CD4-positive, alpha-beta T cell treated with Interleukin-6 at 100 ng/mL for 8 hours (primary cell): Measurements from ENCODE around the gene PPM1H.
"Not testable (repeated sequence)": the region's sequence is repeated elsewhere in the genome, so short reads cannot be mapped to it uniquely, and the experiment has no call there.

Experiments
- DNase-seq: peaks from one replicate; pipeline ENCODE4 v3.0.0-alpha.2; 2020; ENCODE audit warnings: mixed read lengths, low spot score

PPM1H gene

DNA sequence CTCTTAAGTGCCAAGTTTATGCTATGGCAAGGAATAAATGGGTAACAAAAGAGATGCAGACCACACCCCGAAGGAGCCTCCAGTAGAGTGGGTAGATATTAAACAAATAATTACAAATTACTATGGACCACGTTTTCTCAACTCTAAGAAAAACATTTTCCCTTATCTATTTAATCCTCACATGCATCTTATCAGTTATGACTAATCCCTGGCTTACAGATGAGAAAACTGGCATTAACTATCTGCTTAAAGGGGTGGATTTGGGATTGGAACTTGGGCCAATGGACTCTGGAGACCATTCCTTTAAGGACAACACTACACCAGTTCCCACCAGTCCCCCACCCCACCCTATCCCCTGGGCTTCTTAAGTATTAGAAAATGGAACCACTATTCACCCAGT, 26.3 kb downstream of the PPM1H start:
- no peak for DNase-seq

DNA sequence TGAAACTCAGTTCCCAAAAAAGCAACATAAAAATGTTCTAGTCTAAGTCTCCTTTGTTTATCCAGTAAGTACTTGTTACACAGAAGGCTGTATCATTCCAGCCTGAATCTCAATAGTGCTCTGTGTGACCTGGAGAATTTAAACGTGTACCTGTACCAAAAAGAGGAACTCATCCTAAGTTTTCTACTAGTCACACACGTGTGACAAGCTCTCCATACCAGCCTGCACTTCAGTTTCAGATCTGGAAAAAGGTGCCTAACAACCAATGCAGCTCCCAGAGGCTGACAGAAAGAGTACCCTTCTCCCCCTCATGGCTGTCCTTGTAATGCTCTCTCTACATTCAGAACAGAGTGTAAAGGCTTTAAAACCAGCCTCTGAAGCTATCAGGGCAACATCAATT, 27.4 kb downstream of the PPM1H start:
- DNase-seq, result no peak

DNA sequence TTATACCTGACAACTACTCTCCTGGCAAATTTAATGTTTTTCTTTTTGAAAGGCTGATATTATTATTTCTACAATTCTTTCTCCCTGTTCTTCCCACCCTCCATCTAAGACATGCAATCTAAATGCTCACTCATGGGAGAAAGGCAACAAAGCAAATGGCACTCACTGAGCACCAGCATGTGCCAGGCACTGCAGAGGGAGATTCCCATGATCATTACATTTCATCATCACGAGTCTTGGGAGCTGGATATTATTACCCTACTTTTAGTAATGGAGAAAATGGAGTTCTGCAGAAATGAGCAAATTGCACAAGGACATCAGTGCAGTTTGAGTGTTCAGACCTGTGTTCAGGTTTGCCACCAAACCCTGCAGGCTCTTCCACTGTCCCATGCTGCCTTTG, 27.9 kb downstream of the PPM1H start:
- no peak for DNase-seq

DNA sequence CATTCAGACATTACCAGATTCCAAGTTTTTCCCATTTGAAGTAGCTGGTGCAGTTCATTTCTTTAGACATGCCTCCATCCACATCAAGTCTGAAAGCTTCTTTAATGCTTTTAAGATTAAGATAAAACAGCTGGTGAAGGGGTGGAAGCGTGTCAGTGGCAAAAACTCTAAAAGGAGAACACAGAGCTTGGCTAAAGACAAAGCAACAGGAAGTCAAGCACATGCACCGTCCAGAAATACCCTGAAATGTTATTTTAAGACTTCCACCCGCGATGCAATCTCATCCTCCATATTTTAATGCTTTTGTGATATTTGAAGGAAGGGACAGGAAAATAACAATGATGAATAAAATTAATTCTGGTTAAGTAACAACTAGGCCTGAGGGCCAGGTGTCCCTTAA, 31.8 kb downstream of the PPM1H start:
- no peak for DNase-seq

DNA sequence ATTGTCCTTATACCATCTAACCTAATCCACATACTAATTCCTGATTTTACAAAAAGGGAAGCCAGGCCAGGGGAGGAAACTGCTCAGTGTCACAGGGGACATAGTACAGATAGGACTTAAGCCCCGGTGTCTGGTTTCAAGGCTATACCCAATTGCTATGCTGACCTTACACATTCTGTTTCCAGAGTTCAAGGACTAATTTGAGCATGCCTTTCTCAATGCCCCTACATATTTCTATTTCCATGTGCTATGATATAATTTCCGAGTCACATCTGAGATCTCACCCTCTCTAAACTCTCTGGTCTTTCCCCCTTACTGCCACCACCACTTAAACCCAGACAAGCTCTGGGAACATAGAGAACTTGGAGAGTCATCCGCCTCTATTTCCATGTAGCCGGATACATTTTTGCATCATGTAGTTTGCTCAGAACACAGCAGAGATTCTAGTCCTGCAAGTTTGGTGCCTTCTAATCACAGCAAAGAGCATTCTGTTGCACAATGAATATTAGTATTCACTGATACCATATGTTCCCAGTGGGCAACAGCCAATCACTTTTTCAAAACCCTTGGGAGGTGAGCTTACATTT, 34.2 kb downstream of the PPM1H start:
- DNase-seq, result no peak

DNA sequence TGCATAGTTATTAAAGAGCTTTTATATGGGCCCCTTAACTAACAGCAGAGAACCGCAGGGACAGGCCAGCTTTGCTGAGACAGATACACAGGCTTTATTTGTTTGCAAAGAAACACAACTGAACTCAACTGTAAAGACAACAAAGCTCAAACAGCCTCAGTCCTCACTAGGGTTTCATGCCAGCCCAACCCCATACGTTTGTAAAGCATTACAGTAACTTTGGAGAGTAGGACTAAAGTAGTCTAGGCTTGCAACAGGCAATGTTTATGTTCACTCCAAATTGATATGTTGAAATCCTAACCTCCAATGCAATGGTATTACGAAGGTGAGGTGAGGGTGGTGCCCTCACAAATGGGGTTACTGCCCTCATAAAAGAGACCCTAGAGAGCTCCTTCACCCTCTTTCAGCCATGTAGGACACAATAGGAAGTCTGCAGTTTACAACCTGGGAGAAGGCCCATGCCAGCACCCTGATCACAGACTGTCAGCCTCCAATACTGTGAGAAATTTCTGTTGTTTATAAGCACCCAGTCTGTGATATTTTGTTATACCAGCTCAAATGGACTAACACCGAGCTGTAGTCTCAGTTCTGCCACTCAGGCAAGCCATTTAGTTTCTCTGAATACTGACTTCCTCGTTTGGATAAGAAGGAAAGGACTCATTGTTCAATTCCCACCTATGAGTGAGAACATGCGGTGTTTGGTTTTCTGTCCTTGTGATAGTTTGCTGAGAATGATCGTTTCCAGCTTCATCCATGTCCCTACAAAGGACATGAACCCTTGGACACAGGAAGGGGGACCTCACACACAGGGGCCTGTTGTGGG, 35.2 kb downstream of the PPM1H start:
- no peak for DNase-seq

DNA sequence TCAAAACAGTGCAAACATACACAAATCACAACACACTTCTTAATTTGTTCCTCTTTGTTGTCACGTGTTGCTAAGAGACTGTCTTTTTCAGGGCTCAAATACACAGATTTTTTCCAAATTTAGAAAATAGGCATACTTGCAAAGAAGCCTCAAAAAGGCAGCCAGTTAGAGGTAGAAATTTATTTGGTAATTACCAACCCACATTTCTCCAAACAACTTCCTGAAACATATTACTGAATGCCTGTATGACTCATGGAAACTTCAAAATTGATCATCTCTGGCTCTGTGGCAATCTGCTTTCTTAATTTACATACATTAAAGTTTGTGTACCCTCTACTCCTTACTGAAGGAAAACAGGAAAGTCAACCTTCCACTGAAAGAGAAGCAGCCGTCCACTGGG, 36.4 kb downstream of the PPM1H start:
- no peak for DNase-seq

DNA sequence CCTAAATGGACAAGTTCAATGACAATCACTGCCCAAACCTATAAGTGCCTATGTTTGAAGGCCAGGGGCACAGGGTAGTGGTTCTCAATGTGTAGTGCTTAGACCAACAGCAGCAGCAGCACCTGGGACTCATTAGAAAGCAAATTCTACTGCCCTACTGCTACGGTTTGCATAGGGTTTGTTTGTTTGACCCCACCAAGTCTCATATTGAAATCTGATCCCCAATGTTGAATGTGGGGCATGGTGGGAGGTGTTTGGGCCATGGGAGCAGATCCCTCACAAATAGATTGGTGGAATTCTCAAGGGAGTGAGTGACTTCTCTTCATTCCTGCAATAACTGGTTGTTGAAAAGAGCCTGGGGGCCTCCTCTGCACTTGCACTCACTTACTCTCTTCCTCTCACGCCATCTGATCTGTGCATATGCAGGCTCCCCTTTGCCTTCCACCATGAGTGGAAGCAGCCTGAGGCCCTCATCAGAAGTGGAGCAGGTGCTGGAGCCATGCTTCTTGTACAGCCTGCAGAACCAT, 39.5 kb downstream of the PPM1H start:
- DNase-seq, result no peak

DNA sequence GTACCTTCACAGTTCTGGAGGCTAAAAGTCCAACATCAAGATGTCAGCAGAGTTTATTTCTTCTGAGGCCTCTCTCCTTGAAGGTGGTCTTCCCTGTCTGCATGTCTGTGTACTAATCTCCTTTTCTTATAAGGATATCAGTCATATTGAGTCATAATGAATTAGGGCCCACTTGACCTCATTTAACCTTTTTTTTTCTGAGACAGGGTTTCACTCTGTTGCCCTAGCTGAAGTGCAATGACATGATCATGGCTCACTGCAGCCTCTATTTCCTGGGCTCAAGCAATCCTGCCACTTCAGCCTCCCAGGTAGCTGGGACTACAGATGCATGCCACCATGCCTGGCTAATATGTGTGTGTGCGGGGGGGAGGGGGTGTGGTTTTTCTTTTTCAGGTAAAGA, 41.7 kb downstream of the PPM1H start:
- DNase-seq, result no peak

DNA sequence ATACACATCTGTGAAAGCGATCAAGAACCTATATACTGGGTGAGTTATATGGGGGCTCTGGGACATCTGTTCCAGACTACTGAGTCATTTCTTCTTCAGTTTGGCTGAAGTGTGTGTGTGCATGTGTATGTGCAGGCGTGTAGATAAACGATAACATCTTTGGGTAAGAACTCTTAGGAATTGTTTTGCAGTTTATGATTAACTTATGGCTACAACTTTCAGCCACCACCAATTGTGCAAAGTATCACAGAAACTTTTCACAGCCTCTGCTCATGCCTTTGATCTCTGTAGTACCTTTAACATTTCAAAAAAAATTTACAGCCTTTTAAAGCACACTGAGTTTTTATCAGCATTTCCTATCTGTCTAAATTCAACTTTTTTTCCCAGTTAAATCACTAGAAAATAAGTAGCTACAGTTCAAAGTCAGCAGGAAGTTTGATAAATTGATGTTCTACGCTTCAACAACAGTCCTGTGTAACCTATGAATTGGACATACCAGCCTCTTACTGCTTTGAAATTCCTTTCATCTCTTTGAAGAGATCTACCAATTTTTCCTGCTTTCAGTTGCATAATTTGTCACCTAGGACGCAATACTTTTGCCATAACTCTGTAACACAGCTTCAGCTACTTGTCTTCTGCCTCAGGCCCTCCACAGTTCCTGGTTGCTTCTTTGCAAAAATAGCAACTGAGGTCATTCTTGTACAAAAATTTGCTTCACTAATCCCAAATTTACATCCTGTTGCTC, 43.0 kb downstream of the PPM1H start:
- no peak for DNase-seq

DNA sequence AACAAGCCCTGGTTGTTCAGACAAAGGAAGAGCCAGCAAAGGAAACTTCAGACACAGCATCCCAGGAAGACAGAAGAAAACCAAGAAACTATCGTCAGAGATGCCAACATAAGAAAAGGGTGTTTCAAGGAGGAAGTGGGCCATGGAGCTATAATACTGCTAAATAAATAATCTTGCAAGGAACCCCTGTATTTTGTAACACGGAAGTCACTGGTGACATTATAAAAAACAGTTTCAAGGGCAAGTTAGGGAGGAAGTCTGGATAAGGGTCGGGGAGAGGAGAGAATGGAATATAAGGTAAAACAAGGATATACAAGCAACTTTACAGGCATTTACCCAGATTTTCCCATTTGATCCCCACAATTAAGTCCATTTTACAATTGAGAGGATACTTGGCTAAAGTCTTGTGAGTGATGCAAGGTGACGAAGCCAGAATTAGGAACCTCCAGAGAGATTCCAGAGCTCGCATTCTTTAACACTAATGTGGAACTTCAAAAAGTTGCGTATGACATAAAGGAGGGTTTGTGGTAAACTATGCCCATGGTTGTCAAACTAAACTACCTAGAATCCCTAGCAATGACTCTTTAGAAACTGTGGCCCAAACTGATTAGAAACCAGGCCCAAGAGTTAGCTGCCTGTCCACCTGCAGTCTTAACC, 46.4 kb downstream of the PPM1H start:
- DNase-seq, result no peak

DNA sequence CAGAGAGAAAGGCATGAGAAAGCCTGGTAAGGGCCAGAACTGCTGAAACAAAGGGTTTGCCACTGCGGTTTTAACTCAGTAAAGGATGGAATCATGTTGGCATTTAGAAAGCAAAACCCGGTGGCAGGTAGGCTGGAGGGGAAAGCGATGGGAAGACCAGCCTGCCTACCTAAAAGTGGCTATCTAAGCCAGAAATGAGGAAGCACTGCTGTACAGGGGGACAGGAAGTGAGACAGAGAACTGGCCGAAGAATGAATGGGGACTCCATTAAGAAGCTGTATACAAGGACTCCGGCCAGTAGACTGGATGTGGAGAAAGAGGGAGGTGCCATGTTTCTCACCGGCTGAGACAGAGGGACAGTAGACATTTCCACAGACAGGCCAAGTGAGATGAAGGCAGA, 48.2 kb downstream of the PPM1H start:
- no peak for DNase-seq

DNA sequence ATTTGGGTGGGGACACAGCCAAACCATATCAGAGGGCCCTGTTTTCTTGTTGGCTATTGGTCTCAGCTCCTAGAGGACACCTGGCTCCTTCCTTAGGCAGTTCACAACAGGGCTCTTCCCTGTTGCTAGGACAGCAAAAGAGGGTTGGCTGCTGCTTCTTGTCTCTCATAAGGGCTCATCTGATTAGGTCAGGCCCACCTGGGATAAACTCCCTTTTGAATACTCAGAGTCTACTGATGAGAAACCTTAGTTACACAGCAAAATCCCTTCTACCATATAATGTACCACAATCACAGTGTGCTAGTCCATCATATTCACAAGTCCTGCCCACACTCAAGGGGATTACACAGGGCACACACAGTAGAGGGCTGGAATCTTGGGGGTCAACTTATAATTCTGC, 49.7 kb downstream of the PPM1H start:
- DNase-seq, result no peak

DNA sequence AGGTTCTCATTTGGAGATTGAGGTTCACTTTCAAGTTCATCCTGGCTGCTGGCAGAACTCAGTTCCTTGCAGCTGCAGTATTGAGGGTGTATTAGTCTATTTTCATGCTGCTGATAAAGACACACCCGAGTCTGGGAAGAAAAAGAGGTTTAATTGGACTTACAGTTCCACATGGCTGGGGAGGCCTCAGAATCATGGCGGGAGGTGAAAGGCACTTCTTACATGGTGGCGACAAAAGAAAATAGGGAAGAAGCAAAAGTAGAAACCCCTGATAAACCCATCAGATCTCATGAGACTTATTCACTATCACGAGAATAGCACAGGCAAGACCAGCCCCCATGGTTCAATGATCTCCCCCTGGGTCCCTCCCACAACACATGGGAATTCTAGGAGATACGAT, 50.1 kb downstream of the PPM1H start:
- not testable (repeated sequence) for DNase-seq

DNA sequence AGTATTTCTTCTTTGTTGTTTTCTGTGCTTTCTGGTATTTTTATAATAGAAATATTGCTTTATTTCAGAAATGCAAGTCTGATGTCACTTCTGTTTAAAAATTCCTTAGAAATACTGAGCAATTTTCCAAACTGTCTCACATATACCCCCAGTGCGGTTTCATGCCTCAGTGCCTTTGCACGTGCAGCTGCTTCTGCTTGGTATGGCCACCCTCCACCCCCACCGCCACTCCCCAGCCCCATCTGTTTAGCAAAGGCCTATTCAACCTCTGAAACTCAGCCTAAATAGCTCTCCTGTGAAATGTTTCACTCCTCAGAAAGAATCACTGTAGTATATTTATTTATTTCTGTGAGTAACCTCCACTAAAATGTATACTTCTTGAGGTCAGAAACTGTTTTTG, 52.3 kb downstream of the PPM1H start:
- DNase-seq, result no peak

DNA sequence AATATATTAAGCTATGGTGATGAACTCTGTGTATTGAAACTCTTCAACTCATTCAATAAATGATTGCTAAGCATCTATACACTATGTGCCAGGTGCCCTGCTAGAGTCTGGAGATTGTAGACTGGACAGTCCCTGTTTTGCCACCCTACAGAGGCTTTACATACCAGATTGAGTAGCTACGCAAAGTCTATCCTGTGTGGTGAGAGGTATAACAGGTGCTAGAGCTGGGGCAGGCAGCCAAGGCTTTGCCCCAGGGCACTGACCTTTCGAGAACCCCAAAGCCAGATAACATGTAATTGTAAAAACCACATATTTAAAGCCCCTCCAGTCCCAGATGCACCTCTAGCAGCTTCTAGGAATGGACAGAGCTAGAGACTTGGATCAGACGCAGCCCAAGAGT, 52.8 kb downstream of the PPM1H start:
- DNase-seq, result no peak

DNA sequence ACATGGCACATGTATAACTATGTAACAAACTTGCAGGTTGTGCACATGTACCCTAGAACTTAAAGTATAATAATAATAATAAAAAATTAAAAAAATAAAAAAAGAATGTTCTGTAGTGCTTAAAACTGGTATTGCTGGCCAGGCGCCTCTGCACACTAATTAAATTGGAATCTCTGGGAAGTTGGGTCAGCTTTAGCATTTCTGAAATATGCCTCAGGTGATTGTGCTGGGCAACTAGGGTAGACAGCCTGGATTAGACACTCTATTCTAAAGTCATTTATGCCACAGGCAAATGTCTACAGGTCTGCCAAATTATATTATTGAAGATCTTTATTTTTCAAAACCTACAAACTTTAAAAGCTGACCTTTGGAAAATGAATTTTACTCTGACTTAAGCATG, 55.3 kb downstream of the PPM1H start:
- DNase-seq, result no peak

DNA sequence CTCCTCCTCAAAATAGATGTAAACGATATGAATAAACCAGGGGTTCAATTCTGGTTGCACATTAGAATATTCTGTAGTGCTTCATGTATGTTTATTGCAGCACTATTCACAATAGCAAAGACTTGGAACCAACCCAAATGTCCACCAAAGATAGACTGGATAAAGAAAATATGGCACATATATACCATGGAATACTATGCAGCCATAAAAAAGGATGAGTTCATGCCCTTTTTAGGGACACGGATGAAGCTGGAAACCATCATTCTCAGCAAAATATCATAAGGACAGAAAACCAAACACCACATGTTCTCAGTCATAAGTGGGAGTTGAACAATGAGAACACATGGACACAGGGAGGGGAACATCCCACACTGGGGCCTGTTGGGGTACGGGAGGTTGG, 55.7 kb downstream of the PPM1H start:
- DNase-seq, result not testable (repeated sequence)

DNA sequence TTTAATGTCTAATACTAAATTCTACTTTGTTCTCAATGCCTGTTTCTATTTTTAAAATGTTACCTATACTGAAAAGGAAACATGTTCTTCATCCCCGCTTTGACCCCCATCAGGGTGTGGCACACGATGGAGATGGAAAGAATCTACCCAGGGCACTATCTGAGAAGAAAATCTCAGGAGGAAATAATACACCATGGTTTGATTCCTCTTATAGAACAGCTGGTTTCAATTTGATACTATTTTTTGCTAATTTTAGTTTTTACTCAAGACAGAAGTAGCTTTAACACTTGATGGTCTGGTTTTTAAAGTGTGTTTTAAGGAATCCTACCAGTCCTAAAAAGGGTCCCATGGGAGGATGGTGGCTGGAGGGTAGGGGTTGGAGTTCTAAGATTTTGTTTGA, 56.7 kb downstream of the PPM1H start:
- no peak for DNase-seq

DNA sequence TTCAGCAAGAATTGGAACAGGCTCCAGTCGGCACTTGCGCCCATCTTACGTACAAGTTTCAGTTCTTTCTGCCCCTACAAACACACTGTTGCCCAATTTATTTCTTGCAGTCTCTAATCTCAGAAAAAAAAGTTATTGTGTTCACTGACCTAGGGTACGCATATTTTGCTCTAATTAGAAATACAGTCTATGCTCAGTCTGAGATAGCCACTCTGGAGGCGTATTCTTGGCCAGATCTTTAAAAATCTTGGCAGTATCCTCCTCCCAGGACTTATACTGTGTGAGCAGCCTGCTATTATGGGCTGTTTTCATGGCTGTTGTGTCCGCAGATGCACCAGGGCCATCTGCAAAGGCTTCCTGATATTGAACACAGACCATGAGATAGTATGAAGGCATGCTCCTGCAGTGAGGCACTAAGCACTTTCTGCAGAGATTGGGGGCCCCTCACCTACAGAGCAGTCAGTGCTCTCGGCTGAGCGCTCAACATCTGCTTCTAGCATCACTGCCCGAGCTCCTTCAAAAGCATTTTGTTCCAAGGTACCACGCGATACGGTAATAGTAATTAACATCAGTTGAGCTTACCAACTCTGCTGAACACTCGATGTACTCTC, 57.9 kb downstream of the PPM1H start:
- DNase-seq, result no peak

DNA sequence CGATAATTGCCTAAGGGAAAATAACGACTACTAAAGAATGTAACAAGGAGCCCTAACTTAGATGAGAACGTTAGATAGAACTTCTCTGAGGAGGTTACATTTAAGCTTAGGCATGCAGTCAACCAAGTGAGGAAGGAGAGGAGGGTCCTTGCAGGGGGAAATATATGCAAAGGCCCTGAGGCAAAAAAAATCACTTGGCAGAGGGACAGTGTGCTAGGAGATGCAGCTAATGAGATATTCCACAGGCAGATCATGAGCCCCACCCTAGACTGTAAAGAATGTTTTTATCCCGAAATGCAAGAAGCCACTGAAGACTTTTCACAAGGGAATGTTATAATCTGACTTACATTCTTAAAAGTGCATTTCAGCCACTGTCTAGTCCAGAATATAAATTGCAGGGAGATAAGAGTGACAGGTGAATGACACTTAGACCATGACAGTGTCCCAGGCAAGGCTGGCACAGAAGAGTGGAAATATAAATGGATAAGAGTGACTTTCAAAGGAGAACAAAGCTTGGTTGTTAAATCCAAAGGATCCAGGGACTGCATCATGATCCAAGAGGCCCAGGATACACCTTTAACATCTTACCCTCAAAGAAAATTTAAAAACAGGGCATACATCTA, 61.0 kb downstream of the PPM1H start:
- no peak for DNase-seq
